A549 (cell line): Measurements from ENCODE around the gene VIL1.

ENCODE experiments used
- CHD2 ChIP-seq: fragments of 150-350 bp; IDR thresholded peaks from 2 replicates; pipeline ENCODE4 v1.6.1; 2014; ENCODE audit warnings: low read length; ENCODE audit not compliant: partially characterized antibody
- CTCF ChIP-seq: fragments of >200 bp; sonication (Bioruptor Twin); formaldehyde crosslinking; IDR thresholded peaks from 3 replicates; pipeline ENCODE4 v1.5.1; 2016
- EP300 ChIP-seq, 2 experiments: fragments of >200 bp; sonication (Bioruptor Twin); formaldehyde crosslinking; IDR thresholded peaks; 2 replicates in 1 of 2; 3 replicates in 1 of 2; pipeline ENCODE4 v1.6.1; 2016 to 2017
- HEYL ChIP-seq: fragments of 250-450 bp; sonication (Bioruptor Pico); IDR thresholded peaks from 2 replicates; pipeline ENCODE4 v1.8.0; 2021; ENCODE audit warnings: mild to moderate bottlenecking, moderate library complexity
- JUN ChIP-seq, 2 experiments: fragments of >200 bp; sonication (Bioruptor Twin); formaldehyde crosslinking; IDR thresholded peaks; 2 replicates in 1 of 2; 3 replicates in 1 of 2; pipeline ENCODE4 v1.6.1; 2016 to 2017
- JUNB ChIP-seq: fragments of >200 bp; sonication (Bioruptor Twin); formaldehyde crosslinking; IDR thresholded peaks from 2 replicates; pipeline ENCODE4 v1.6.1; 2016
- MAX ChIP-seq: IDR thresholded peaks from 2 replicates; pipeline ENCODE4 v1.6.1; 2012
- PHF8 ChIP-seq: fragments of 200-600 bp; sonication (generic); IDR thresholded peaks from 2 replicates; pipeline ENCODE4 v1.6.1; 2016; ENCODE audit warnings: low read depth, mild to moderate bottlenecking, antibody characterized with exemption, moderate library complexity, borderline replicate concordance
- RAD21 ChIP-seq, 2 experiments: fragments of >200 bp in 1 of 2; sonication (Bioruptor Twin) in 1 of 2; formaldehyde crosslinking in 1 of 2; IDR thresholded peaks in 1 of 2; conservative IDR thresholded peaks in 1 of 2; 2 replicates in 1 of 2; 3 replicates in 1 of 2; pipeline ENCODE4 v1.6.1; 2012 to 2018; ENCODE audit warnings: inconsistent platforms in 1 of 2
- ZSCAN20 ChIP-seq: fragments of 250-450 bp; sonication (Bioruptor Pico); IDR thresholded peaks from 2 replicates; pipeline ENCODE4 v1.8.0; 2022; ENCODE audit warnings: mild to moderate bottlenecking, moderate library complexity
- TF ChIP-seq, protein P1 (sequence below): fragments of 200-600 bp; sonication (generic); IDR thresholded peaks from 2 replicates; pipeline ENCODE4 v1.6.1; 2016; ENCODE audit warnings: antibody characterized with exemption, mild to moderate bottlenecking, moderate library complexity
- TF ChIP-seq, protein P2 (sequence below): IDR thresholded peaks from 2 replicates; pipeline ENCODE4 v1.6.1; 2012

GRCh38 chr2:218395826-218396687 is 22.9 kb upstream of the VIL1 start:
- peak; percentile 89 for TF ChIP-seq CTCF
- TF ChIP-seq PHF8, result no peak
- TF ChIP-seq, protein P1, sequence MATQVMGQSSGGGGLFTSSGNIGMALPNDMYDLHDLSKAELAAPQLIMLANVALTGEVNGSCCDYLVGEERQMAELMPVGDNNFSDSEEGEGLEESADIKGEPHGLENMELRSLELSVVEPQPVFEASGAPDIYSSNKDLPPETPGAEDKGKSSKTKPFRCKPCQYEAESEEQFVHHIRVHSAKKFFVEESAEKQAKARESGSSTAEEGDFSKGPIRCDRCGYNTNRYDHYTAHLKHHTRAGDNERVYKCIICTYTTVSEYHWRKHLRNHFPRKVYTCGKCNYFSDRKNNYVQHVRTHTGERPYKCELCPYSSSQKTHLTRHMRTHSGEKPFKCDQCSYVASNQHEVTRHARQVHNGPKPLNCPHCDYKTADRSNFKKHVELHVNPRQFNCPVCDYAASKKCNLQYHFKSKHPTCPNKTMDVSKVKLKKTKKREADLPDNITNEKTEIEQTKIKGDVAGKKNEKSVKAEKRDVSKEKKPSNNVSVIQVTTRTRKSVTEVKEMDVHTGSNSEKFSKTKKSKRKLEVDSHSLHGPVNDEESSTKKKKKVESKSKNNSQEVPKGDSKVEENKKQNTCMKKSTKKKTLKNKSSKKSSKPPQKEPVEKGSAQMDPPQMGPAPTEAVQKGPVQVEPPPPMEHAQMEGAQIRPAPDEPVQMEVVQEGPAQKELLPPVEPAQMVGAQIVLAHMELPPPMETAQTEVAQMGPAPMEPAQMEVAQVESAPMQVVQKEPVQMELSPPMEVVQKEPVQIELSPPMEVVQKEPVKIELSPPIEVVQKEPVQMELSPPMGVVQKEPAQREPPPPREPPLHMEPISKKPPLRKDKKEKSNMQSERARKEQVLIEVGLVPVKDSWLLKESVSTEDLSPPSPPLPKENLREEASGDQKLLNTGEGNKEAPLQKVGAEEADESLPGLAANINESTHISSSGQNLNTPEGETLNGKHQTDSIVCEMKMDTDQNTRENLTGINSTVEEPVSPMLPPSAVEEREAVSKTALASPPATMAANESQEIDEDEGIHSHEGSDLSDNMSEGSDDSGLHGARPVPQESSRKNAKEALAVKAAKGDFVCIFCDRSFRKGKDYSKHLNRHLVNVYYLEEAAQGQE, result no peak
- TF ChIP-seq MAX, result peak; percentile 91
- peak; percentile 97 for TF ChIP-seq JUN (IDR thresholded peaks at IDR 0.05)
- TF ChIP-seq HEYL (CRISPR knock-in tag), result 0 out of 2 replicates have a peak, but pooled peaks have one; percentile 28
- no peak for TF ChIP-seq CHD2
- TF ChIP-seq, protein P2, sequence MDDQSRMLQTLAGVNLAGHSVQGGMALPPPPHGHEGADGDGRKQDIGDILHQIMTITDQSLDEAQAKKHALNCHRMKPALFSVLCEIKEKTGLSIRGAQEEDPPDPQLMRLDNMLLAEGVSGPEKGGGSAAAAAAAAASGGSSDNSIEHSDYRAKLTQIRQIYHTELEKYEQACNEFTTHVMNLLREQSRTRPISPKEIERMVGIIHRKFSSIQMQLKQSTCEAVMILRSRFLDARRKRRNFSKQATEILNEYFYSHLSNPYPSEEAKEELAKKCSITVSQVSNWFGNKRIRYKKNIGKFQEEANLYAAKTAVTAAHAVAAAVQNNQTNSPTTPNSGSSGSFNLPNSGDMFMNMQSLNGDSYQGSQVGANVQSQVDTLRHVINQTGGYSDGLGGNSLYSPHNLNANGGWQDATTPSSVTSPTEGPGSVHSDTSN, result 0 out of 2 replicates have a peak, but pooled peaks have one; percentile 29
- TF ChIP-seq ZSCAN20 (CRISPR knock-in tag), result no peak
- peak; percentile 59 to 81 for TF ChIP-seq RAD21 (conservative IDR thresholded peaks at IDR 0.05 in 1 of 2, IDR thresholded peaks at IDR 0.05 in 1 of 2)
- peak in 1 of 2 experiments; percentile 24; a peak in 1 of 5 replicates for TF ChIP-seq EP300 (IDR thresholded peaks at IDR 0.05)
- TF ChIP-seq JUNB, result no peak
